Common myeloid progenitor, CD34-positive (primary cell): Measurements from ENCODE around the gene PTPRM.

ENCODE experiments used
- CTCF ChIA-PET: fragments of 350-600 bp; sonication (Branson Sonifier 250); formaldehyde crosslinking; loops from one replicate; lab custom pipeline; 2021; ENCODE audit warnings: antibody characterized with exemption; lab: Charles Lee
- POLR2A ChIA-PET: fragments of 350-600 bp; sonication (Branson Sonifier 250); formaldehyde crosslinking; loops from one replicate; lab custom pipeline; 2021; ENCODE audit warnings: antibody characterized with exemption; lab: Charles Lee
- DNase-seq, 3 donors: peaks; one replicate each; pipeline versions ENCODE4 v3.0.0 to v3.0.0-alpha.2; 2013
- H3K27ac ChIP-seq, 2 experiments: 1 replicate in 1 of 2; 2 replicates in 1 of 2; pipeline ENCODE4 v1.7.0; 2013; ENCODE audit warnings: inconsistent platforms in 2 of 2, low read length in 2 of 2, mild to moderate bottlenecking in 2 of 2, low read depth in 1 of 2, moderate library complexity in 1 of 2; ENCODE audit not compliant: severe bottlenecking in 2 of 2, insufficient read depth in 1 of 2, poor library complexity in 1 of 2
- H3K27me3 ChIP-seq, 5 experiments: replicated peaks in 2 of 5; 1 replicate in 3 of 5; 2 replicates in 2 of 5; pipeline versions ENCODE4 v1.6.1 to v1.7.0; 2013; ENCODE audit warnings: low read length in 4 of 5, mild to moderate bottlenecking in 2 of 5, moderate library complexity in 2 of 5, inconsistent platforms in 1 of 5; ENCODE audit not compliant: insufficient read depth in 5 of 5, control insufficient read depth in 4 of 5
- H3K36me3 ChIP-seq, 4 experiments: 1 replicate in 2 of 4; 2 replicates in 2 of 4; pipeline versions ENCODE4 v1.6.1 to v1.7.0; 2013; ENCODE audit warnings: low read length in 3 of 4, control low read depth in 1 of 4, mild to moderate bottlenecking in 1 of 4; ENCODE audit not compliant: control insufficient read depth in 4 of 4, insufficient read depth in 4 of 4
- H3K4me1 ChIP-seq, 4 experiments: 1 replicate in 3 of 4; 2 replicates in 1 of 4; pipeline versions ENCODE4 v1.6.1 to v1.7.1; 2013; ENCODE audit warnings: low read length in 3 of 4, mild to moderate bottlenecking in 3 of 4, control low read depth in 1 of 4, inconsistent platforms in 1 of 4, moderate library complexity in 1 of 4; ENCODE audit not compliant: control insufficient read depth in 4 of 4, insufficient read depth in 4 of 4; ENCODE audit errors: control extremely low read depth in 1 of 4
- H3K4me3 ChIP-seq, 7 experiments: 1 replicate in 4 of 7; 2 replicates in 3 of 7; pipeline versions ENCODE4 v1.5.1 to v1.7.0; 2013; ENCODE audit warnings: mild to moderate bottlenecking in 7 of 7, low read length in 6 of 7, moderate library complexity in 6 of 7, inconsistent platforms in 2 of 7, low read depth in 2 of 7, control low read depth in 1 of 7; ENCODE audit not compliant: insufficient read depth in 4 of 7, control insufficient read depth in 1 of 7; ENCODE audit errors: extremely low read depth in 1 of 7
- H3K9me3 ChIP-seq, 5 experiments: 1 replicate in 4 of 5; 2 replicates in 1 of 5; pipeline versions ENCODE4 v1.6.1 to v1.7.1; 2013; ENCODE audit warnings: low read length in 4 of 5, mild to moderate bottlenecking in 2 of 5, inconsistent platforms in 1 of 5, low read depth in 1 of 5, moderate library complexity in 1 of 5; ENCODE audit not compliant: control insufficient read depth in 4 of 5, insufficient read depth in 2 of 5; ENCODE audit errors: control extremely low read depth in 1 of 5
- WGBS: methylation state at CpG from one replicate; pipeline ENCODE4 v1.1.5; 2013; ENCODE audit not compliant: insufficient coverage; 5-methylcytosine and 5-hydroxymethylcytosine counted together

PTPRM gene

GRCh38 chr18:8207996-8208395, 640.9 kb downstream of the PTPRM start:
- 100% methylated on average over 5 of the region's 5 CpGs for WGBS
- ChIA-PET CTCF (no interaction called here), POLR2A (no interaction called here)
- H3K27ac ChIP-seq: no peak overlapping the region
- H3K27me3 ChIP-seq: no peaks in the 10 kb centered on the region
- DNase-seq: no peak
- peaks cover 0 to 2% (median 0%) of the 10 kb centered on the region in 4 experiments for H3K36me3 ChIP-seq
- H3K4me3 ChIP-seq: no peak overlapping the region
- H3K9me3 ChIP-seq: no peaks in the 10 kb centered on the region
- no peaks in the 10 kb centered on the region for H3K4me1 ChIP-seq

- WGBS: 58% methylated on average over 4 of the region's 6 CpGs
- Histone ChIP-seq H3K9me3 (no peaks in the 10 kb centered on the region), H3K27ac (no peak overlapping the region), H3K27me3 (no peaks in the 10 kb centered on the region), H3K4me3 (no peak overlapping the region), H3K4me1 (no peaks in the 10 kb centered on the region), H3K36me3 (peaks cover 0 to 2% (median 0%) of the 10 kb centered on the region in 4 experiments)
- no peak for DNase-seq
- POLR2A ChIA-PET: no interaction called here
- CTCF ChIA-PET: no interaction called here
Measured at GRCh38 chr18:8208716-8209115, 641.6 kb downstream of the PTPRM start.

GRCh38 chr18:8212896-8213780, 646.0 kb downstream of the PTPRM start:
- WGBS: 100% methylated on average over 2 of the region's 8 CpGs

GRCh38 chr18:8215741-8216140, 648.6 kb downstream of the PTPRM start:
- H3K9me3 ChIP-seq: no peaks in the 10 kb centered on the region
- H3K27ac ChIP-seq: no peak overlapping the region
- H3K4me3 ChIP-seq: no peak overlapping the region
- DNase-seq: no peak
- ChIA-PET POLR2A (no interaction called here), CTCF (no interaction called here)
- H3K27me3 ChIP-seq: no peaks in the 10 kb centered on the region
- 94% methylated on average over 2 of the region's 2 CpGs for WGBS
- H3K4me1 ChIP-seq: no peaks in the 10 kb centered on the region
- peaks cover 0 to 2% (median 0%) of the 10 kb centered on the region in 4 experiments for H3K36me3 ChIP-seq

More at GRCh38 chr18:8212896-8213780, 646.0 kb downstream of the PTPRM start:
- no peak for DNase-seq
- H3K4me1 ChIP-seq: no peaks in the 10 kb centered on the region
- no peak overlapping the region for H3K27ac ChIP-seq
- no peak overlapping the region for H3K4me3 ChIP-seq
- CTCF ChIA-PET: no interaction called here
- no peaks in the 10 kb centered on the region for H3K9me3 ChIP-seq
- H3K27me3 ChIP-seq: no peaks in the 10 kb centered on the region
- peaks cover 0 to 2% (median 0%) of the 10 kb centered on the region in 4 experiments for H3K36me3 ChIP-seq
- POLR2A ChIA-PET: no interaction called here

GRCh38 chr18:8217051-8217564, 650.0 kb downstream of the PTPRM start:
- Histone ChIP-seq H3K9me3 (no peaks in the 10 kb centered on the region), H3K36me3 (no peaks in the 10 kb centered on the region), H3K27ac (no peak overlapping the region), H3K4me3 (no peak overlapping the region), H3K4me1 (no peaks in the 10 kb centered on the region), H3K27me3 (no peaks in the 10 kb centered on the region)
- CTCF ChIA-PET: no interaction called here
- POLR2A ChIA-PET: no interaction called here
- DNase-seq: no peak
- 100% methylated on average over 1 of the region's 8 CpGs for WGBS

GRCh38 chr18:8218197-8218596, 651.1 kb downstream of the PTPRM start:
- CTCF ChIA-PET: no interaction called here
- 90% methylated on average over 4 of the region's 4 CpGs for WGBS
- DNase-seq: no peak
- POLR2A ChIA-PET: no interaction called here
- Histone ChIP-seq H3K27ac (no peak overlapping the region), H3K4me3 (no peak overlapping the region), H3K9me3 (no peaks in the 10 kb centered on the region), H3K4me1 (no peaks in the 10 kb centered on the region), H3K36me3 (no peaks in the 10 kb centered on the region), H3K27me3 (no peaks in the 10 kb centered on the region)

- DNase-seq: no peak
- H3K27ac ChIP-seq: no peak overlapping the region
- ChIA-PET POLR2A (no interaction called here), CTCF (no interaction called here)
- no peaks in the 10 kb centered on the region for H3K4me1 ChIP-seq
- no peaks in the 10 kb centered on the region for H3K27me3 ChIP-seq
- no peak overlapping the region for H3K4me3 ChIP-seq
- H3K36me3 ChIP-seq: no peaks in the 10 kb centered on the region
- H3K9me3 ChIP-seq: peaks cover 0 to 3% (median 0%) of the 10 kb centered on the region in 5 experiments
- WGBS: 100% methylated on average over 3 of the region's 3 CpGs
Measured at GRCh38 chr18:8221452-8221851, 654.3 kb downstream of the PTPRM start.
